ENCODE measurements around the gene AK5. TPM values are rescaled to one million over a fixed set of nuclear protein-coding genes. Genes with fewer than 3 reads are reported as not detected.
"Not testable (repeated sequence)": the region's sequence is repeated elsewhere in the genome, so short reads cannot be mapped to it uniquely, and the experiment has no call there.

Gene AK5
- total RNA-seq, 1 donor from 2014 or later: 0.38 TPM

DNA sequence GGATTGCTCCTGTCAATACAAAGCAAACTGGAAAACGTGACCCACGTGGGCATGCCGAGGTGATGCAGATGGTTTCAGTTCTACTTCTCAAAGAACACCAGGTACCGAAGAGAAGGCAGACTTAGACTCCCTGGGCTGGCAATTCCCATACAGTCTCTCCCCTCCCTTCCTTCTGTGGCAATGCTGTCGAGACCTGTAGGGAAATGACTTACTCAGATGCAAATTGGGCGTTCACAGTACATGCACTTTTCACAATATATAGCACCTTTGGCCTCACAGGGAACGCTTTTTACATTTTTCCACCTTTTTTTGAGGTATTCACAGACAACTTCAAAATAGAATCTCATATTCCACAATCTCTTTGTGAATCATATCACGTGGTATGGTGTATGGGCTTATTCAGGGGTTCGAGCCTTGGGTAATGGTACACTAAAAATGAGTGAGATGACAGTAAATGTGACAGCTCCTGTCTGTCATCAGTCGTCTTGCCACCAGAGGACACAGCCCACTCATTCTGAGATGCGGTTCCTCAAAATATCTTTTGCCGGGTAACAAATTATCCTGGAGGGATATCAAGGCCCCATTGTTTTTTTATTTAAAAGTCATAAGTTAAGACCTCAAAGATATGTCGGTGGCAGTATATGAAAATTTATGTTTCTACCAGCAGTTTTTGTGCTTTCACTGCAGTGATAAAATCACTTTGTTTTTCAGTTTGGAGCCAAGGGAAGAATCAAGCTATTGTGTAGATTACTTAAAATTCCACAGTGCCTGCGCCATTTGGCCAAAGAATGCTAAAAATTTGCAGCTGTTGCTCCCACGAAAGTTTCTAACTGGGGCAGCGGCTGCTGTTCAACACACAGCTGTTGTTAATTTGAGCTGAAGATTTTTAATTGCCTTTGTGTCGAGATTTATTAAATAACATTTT, 232.3 kb downstream of the AK5 start:
- intact Hi-C loops (cut with DNase I): no loop called here
- DNase-seq (no peak), ATAC-seq (ENCODE audit: poor library complexity) (peak; percentile 72)

DNA sequence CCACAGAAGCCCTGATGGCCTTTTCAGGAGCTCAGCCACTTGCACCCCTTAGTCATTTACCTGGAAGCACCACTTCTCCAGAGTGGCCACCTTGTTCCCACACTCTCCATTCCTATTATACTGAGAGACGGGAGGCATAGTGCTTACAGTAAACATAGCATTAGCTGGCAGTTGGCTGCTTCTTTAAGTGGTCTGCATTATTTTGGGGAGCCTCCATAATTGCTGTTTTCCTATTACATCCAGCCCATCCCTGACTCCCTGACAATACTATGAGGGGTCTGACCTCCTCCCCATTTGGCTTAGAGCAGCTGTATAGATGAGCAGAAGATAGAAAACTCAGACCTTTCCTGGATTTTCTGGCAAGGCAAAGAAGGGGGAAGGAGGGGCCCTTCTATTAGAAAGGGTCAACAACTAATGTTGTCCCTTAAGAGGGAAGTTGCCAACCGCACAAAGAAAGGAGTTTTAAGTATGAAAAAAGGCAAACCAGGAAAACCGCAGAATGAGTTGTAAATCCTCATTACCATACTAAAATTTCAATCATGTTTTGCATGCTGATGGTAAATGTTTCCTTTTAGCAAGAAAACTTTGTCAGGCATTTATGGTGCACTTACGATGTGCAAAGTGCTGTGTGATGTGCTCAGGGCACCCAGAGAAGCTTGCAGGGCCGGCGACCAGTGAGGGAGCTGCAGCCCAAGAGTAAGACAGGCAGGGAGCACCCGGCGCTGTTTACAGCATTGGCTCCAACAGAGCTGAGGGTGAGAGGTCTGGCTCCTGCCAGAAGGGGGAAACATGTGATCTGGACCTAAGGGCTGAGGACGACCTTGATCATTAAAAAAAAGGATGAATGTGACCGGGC, 233.3 kb downstream of the AK5 start:
- no peak for DNase-seq
- peak; percentile 90 for ATAC-seq (ENCODE audit: poor library complexity)
- intact Hi-C loops (cut with DNase I): no loop called here

DNA sequence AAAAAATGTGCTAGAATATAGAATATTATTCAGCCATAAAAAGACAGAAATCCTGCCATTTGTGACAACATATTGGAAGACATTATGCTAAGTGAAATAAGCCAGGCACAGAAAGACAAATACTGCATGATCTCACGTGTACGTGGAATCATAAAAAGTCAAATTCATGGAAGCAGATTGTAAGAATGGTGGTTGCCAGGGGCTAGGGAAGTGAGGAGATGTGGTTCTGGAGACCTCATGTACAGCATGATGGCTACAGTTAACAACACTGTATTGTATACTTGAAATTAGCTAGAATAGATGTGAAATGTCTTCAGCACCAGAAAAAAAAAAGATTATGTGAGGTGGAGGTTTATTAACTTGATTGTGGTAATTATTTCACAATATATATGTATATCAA, 234.3 kb downstream of the AK5 start:
- intact Hi-C loops (cut with DNase I): no loop called here
- DNase-seq: no peak
- no peak for ATAC-seq (ENCODE audit: poor library complexity)

DNA sequence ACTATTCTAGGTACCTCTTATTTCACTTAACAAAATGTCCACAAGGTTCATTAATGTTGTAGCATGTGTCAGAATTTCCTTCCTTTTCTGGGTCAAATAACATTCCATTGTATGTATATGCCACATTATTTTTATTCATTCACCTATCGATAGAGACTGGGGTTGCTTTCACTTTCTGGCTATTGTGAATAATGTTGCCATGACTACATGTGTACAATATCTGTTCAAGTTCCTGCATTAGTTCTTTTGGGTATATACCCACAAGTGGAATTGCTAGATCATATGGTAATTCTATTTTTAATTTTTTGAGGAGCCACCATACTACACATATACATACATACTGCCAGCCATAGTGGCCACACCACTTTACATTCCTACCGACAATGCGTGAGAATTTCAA, 242.2 kb downstream of the AK5 start:
- ATAC-seq (ENCODE audit: poor library complexity) (no peak), DNase-seq (no peak)
- intact Hi-C loops (cut with DNase I): no loop called here

DNA sequence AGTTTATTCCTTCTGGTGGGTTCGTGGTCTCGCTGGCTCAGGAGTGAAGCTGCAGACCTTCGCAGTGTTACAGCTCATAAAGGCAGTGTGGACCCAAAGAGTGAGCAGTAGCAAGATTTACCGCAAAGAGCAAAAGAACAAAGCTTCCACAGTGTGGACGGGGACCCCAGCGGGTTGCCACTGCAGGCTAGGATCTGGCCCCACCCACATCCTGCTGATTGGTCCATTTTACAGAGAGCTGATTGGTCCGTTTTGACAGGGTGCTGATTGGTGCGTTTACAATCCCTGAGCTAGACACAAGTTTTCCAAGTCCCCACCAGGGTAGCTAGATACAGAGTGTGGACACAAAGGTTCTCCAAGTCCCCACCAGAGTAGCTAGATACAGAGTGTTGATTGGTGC, 249.3 kb downstream of the AK5 start:
- not testable (repeated sequence) for ATAC-seq (ENCODE audit: poor library complexity); DNase-seq
- intact Hi-C loops (cut with DNase I): loop anchor here (5.0 kb wide), 1 partner anchor 379 kb away; no protein-coding TSS in a partner anchor

DNA sequence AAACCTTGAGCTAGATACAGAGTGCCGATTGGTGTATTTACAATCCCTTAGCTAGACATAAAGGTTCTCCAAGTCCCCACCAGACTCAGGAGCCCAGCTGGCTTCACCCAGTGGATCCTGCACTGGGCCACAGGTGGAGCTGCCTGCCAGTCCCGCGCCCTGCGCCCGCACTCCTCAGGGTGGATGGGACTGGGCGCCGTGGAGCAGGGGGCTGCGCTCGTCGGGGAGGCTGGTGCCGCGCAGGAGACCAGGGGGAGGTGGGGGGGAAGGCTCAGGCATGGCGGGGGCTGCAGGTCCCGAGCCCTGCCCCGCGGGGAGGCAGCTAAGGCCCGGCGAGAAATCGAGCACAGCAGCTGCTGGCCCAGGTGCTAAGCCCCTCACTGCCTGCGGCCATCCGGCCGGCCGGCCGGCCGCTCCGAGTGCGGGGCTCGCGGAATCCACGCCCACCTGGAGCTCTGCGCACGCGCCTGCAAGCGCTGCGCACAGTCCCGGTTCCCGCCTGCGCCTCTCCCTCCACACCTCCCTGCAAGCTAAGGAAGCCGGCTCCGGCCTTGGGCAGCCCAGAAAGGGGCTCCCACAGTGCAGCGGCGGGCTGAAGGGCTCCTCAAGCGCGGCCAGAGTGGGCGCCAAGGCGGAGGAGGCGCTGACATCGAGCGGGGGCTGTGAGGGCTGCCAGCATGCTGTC, 249.9 kb downstream of the AK5 start:
- ATAC-seq (ENCODE audit: poor library complexity); DNase-seq: not testable (repeated sequence)
- intact Hi-C loops (cut with DNase I): loop anchor here (5.0 kb wide), 1 partner anchor 379 kb away; no protein-coding TSS in a partner anchor

GRCh38 chr1:77532641-77533040, 250.8 kb downstream of the AK5 start:
- intact Hi-C loops (cut with DNase I): loop anchor here (5.0 kb wide), 1 partner anchor 380 kb away; no protein-coding TSS in a partner anchor
- no peak for ATAC-seq (ENCODE audit: poor library complexity)
- DNase-seq: no peak

GRCh38 chr1:77533660-77534305, 252.0 kb downstream of the AK5 start:
- no peak for DNase-seq
- ATAC-seq (ENCODE audit: poor library complexity): peak; percentile 84
- intact Hi-C loops (cut with DNase I): loop anchor here (5.0 kb wide), 1 partner anchor 381 kb away; no protein-coding TSS in a partner anchor

- no peak for DNase-seq
- intact Hi-C loops (cut with DNase I): loop anchor here (5.0 kb wide), 1 partner anchor 382 kb away; no protein-coding TSS in a partner anchor
These were observed 252.6 kb downstream of the AK5 start for GRCh38 chr1:77534456-77534855.

GRCh38 chr1:77536813-77537212, 255.0 kb downstream of the AK5 start:
- DNase-seq (no peak), ATAC-seq (ENCODE audit: poor library complexity) (no peak)
- intact Hi-C loops (cut with DNase I): no loop called here

More at GRCh38 chr1:77534456-77534855, 252.6 kb downstream of the AK5 start:
- ATAC-seq (ENCODE audit: poor library complexity): no peak

GRCh38 chr1:77538956-77539518, 257.2 kb downstream of the AK5 start:
- intact Hi-C loops (cut with DNase I): no loop called here
- DNase-seq (no peak), ATAC-seq (ENCODE audit: poor library complexity) (peak; percentile 70)

GRCh38 chr1:77539519-77540142, 257.8 kb downstream of the AK5 start:
- intact Hi-C loops (cut with DNase I): no loop called here
- peak; percentile 67 for ATAC-seq (ENCODE audit: poor library complexity)
- no peak for DNase-seq

DNA sequence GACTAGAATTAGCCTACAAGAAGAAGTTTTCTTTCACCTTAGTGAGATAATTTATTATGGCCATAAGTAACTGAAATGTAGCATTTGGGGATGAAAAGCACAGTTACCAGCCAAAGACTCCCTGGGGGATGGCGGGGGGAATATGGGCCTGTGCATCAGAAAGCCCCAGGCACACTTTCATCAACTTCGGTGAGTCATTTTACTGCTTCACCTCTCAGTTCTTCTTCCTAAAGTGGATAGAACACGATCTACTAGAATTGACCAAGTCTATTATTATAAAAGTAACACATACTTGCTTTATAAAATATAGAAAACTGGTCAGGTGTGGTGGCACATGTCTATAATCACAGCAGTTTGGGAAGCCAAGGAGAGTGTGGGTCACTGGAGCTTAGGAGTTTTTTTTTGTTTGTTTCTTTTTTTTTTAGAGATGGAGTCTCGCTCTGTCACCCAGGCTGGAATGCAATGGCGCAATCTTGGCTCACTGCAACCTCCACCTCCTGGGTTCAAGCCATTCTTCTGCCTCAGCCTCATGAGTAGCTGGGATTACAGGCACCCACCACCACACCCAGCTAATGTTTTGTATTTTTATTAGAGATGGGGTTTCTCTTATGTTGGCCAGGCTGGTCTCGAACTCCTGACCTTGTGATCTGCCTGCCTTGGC, 258.8 kb downstream of the AK5 start:
- DNase-seq (no peak), ATAC-seq (ENCODE audit: poor library complexity) (no peak)
- intact Hi-C loops (cut with DNase I): no loop called here

GRCh38 chr1:77541162-77541545, 259.3 kb downstream of the AK5 start:
- DNase-seq (no peak), ATAC-seq (ENCODE audit: poor library complexity) (no peak)
- intact Hi-C loops (cut with DNase I): no loop called here

GRCh38 chr1:77542813-77543420, 261.1 kb downstream of the AK5 start:
- ATAC-seq (ENCODE audit: poor library complexity) (no peak), DNase-seq (no peak)
- intact Hi-C loops (cut with DNase I): no loop called here

GRCh38 chr1:77543822-77544448, 262.1 kb downstream of the AK5 start:
- ATAC-seq (ENCODE audit: poor library complexity) (no peak), DNase-seq (no peak)
- intact Hi-C loops (cut with DNase I): no loop called here
